GM12865 (cell line): Measurements from ENCODE around the gene KIF26B.

ENCODE experiments used
- DNase-seq: peaks from one replicate; pipeline ENCODE4 v3.0.0; 2010; ENCODE audit warnings: low read depth
- H3K4me3 ChIP-seq: 2 replicates; pipeline ENCODE4 v1.5.1; 2011; ENCODE audit warnings: mild to moderate bottlenecking, low read depth, low read length, control low read depth
- TF ChIP-seq, protein P1 (sequence below): IDR thresholded peaks from 2 replicates; pipeline ENCODE4 v1.5.1; 2011; ENCODE audit warnings: low read length, control low read depth, low read depth, inconsistent platforms; ENCODE audit not compliant: insufficient read depth; ENCODE audit errors: missing control alignments

The KIF26B gene

DNA sequence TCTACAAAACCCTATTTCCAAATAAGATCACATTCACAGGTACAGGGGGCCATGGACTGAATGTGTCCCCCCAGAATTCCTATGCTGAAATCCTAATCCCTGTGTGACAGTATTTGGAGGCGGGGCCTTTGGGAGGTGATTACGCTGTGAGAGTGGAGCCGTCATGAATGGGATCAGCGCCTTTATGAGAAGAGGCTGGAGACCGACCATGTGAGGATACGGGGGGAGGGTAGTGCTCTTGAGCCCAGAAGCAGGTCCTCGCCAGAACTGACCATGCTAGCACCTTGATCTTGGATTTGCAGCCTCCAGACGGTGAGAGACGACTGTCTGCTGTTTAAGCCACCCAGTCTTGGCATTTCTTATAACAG is 23.8 kb upstream of the KIF26B start:
- H3K4me3 ChIP-seq = no peak overlapping the region
- no peak for DNase-seq
- TF ChIP-seq, protein P1, sequence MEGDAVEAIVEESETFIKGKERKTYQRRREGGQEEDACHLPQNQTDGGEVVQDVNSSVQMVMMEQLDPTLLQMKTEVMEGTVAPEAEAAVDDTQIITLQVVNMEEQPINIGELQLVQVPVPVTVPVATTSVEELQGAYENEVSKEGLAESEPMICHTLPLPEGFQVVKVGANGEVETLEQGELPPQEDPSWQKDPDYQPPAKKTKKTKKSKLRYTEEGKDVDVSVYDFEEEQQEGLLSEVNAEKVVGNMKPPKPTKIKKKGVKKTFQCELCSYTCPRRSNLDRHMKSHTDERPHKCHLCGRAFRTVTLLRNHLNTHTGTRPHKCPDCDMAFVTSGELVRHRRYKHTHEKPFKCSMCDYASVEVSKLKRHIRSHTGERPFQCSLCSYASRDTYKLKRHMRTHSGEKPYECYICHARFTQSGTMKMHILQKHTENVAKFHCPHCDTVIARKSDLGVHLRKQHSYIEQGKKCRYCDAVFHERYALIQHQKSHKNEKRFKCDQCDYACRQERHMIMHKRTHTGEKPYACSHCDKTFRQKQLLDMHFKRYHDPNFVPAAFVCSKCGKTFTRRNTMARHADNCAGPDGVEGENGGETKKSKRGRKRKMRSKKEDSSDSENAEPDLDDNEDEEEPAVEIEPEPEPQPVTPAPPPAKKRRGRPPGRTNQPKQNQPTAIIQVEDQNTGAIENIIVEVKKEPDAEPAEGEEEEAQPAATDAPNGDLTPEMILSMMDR = no peak

DNA sequence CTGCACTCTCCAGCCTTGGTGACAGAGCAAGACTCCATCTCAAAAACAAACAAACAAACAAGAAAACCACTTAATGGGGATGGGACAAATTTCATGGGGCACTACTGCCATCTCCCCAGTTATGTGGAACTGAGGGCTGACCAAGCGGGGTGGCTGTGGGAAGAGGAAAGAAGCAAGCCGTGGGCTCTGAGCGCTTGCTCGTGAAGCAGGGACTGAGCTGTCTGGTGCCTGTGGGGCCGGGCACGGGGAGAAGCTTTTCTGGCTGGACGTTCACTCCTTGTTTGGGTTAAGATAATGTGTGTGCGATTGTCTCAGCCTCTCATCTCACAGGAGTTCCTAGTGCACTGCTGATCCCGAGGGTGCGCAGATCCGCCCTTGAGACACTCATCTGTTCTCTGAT is 22.0 kb upstream of the KIF26B start:
- TF ChIP-seq, protein P1 = no peak
- no peak for DNase-seq
- no peak overlapping the region for H3K4me3 ChIP-seq

DNA sequence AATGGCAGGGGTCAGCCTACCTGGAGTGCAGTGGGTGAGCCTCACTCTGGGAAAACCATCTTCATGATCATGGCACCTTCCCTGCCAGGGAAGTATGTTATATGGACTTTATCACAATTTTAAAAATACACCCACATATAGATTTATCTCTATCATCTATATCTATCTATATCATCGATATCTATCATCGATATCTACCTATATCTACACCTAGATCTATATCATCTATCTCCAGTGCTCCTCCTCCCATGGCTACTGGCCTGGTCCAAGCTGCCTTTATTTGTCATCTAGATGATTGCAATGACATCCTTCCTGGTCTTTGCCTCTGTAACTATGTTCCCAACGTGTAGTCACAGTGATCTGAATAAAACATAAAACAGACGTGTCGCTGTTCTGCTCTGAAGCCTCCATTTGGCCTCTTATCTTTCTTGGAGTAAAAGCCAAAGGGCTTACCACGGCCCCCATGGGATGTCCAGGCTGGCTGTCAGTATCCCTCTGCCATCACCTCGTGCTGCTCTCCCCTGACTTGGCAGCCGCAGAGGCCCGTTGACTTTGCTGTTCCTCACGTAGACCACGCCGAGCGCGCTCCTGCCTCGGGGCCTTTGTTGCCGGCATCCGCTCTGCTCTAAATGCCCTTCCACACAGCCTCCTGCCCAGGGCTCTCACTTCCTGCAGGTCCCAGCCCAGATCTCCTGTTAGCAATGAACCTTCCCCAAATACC is 20.6 kb upstream of the KIF26B start:
- TF ChIP-seq, protein P1 = no peak
- no peak overlapping the region for H3K4me3 ChIP-seq
- DNase-seq = no peak

DNA sequence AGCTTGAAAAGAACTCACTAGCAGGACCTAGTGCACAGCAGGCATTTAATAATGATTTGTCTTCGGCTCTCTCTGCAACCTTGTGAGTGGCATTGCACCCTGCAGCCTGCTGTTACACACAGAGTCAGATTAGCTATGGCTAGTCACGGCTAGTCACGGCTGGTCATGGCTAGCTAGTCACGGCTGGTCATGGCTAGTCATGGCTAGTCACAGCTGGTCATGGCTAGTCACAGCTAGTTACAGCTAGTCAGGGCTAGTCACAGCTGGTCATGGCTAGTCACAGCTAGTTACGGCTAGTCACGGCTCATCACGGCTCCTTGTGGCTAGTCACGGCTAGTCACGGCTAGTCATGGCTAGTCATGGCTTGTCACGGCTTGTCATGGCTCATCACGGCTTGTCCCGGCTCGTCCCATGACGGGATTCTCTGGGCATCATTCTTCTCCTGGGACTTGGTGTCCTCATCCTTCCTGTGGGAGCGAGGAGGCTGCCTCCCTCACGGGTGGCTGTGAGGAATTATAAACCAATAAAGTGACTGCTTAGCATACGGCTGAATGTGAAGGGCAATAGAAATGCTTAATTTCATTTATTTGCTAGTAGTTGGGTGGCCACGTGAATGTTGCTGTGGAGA is 12.5 kb upstream of the KIF26B start:
- no peak overlapping the region for H3K4me3 ChIP-seq
- DNase-seq = no peak
- TF ChIP-seq, protein P1 = no peak

DNA sequence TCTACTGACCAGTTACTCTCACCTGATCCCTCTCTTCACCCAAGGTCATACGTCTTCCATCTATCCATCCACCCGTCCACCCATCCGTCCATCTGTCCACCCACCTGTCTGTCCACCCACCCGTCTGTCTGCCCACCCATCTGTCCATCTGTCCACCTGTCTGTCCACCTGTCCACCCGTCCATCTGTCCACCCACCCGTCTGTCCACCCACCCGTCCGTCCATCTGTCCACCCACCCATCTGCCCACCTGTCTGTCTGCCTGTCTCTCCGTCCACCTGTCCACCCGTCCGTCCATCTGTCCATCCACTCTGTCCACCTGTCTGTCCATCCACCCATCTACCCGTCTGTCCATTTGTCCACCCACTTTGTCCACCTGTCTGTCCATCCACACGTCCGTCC is 11.8 kb upstream of the KIF26B start:
- TF ChIP-seq, protein P1 = no peak
- no peak for DNase-seq
- no peak overlapping the region for H3K4me3 ChIP-seq

DNA sequence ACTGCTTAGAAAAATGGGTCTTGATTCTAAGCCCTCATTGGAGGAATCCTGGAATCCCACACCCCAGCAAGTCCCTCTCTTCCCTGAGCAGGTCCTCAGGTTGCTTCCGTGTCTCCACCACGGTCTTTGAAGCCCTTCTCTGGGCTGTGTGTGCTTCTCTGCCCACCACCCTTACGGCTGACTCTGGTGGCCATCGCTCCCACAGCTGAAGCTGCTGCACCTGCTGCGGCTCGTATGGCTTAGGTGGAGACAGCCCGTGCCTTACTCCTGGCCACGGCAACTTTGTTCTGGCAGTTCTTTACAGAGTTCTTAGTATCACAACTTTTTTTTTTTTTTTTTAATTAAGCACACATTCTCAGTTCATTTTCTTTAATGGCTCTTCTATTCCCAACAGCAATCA is 10.9 kb upstream of the KIF26B start:
- TF ChIP-seq, protein P1 = no peak
- DNase-seq = no peak
- H3K4me3 ChIP-seq = no peak overlapping the region

DNA sequence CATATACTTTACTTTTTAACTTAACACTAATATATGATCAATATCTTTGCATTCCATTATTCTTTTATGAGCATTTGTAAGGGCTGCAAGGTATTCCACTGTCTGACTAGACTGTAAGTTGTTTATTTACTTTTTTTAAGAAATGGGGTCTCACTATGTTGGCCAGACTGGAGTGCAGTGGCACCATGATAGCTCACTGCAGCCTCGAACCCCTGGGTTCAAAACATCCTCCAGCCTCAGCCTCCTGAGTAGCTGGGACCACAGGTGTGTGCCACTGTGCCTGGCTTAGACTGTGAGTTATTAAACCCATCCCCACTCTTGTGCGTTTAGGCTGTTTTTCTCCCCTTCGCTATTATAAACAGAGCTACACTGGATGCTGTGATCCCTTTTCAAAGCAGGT is 6.7 kb upstream of the KIF26B start:
- no peak overlapping the region for H3K4me3 ChIP-seq
- no peak for DNase-seq
- TF ChIP-seq, protein P1 = no peak
